GM23338 (cell line): ENCODE measurements around the gene H19. TPM values are rescaled to one million over a fixed set of nuclear protein-coding genes. Genes with fewer than 3 reads are reported as not detected.
A peak's percentile ranks its signal among the peaks of the same experiment; 100 is the strongest.

Experiments
- ATAC-seq: fragments of 200-7000 bp; cut with Tn5 transposase; 3 replicates; pipeline ENCODE4 v1.9.1; 2020
- DNase-seq: peaks from one replicate; pipeline ENCODE4 v3.0.0-alpha.2; 2015; ENCODE audit warnings: low spot score
- H2AFZ ChIP-seq: fragments of 200-600 bp; sonication (generic); 2 replicates; pipeline ENCODE4 v1.8.0; 2016; ENCODE audit warnings: antibody characterized with exemption, mild to moderate bottlenecking, moderate library complexity
- H3F3A ChIP-seq: fragments of 200-600 bp; sonication (generic); replicated peaks from 2 replicates; pipeline ENCODE4 v1.8.0; 2017; ENCODE audit warnings: antibody characterized with exemption, mixed run types, low read depth
- H3K27ac ChIP-seq: fragments of 200-600 bp; sonication (generic); 2 replicates; pipeline ENCODE4 v1.6.1; 2016; ENCODE audit warnings: low read depth
- H3K27me3 ChIP-seq: fragments of 200-600 bp; sonication (generic); 2 replicates; pipeline ENCODE4 v1.8.0; 2016; ENCODE audit warnings: mild to moderate bottlenecking, mixed run types, moderate library complexity; ENCODE audit not compliant: insufficient read depth
- H3K36me3 ChIP-seq: fragments of 200-600 bp; sonication (generic); 2 replicates; pipeline ENCODE4 v1.8.0; 2016; ENCODE audit warnings: mild to moderate bottlenecking; ENCODE audit not compliant: insufficient read depth
- H3K4me1 ChIP-seq: fragments of 200-600 bp; sonication (generic); 2 replicates; pipeline ENCODE4 v1.8.0; 2016; ENCODE audit warnings: mild to moderate bottlenecking, moderate library complexity; ENCODE audit not compliant: insufficient read depth
- H3K4me2 ChIP-seq: fragments of 200-600 bp; sonication (generic); 2 replicates; pipeline ENCODE4 v1.7.1; 2017; ENCODE audit warnings: mixed run types
- H3K4me3 ChIP-seq: fragments of 200-600 bp; sonication (generic); 2 replicates; pipeline ENCODE4 v1.6.1; 2016; ENCODE audit warnings: mixed run types
- H3K79me2 ChIP-seq: fragments of 200-600 bp; sonication (generic); replicated peaks from 2 replicates; pipeline ENCODE4 v1.8.0; 2017; ENCODE audit warnings: mild to moderate bottlenecking; ENCODE audit not compliant: insufficient read depth
- H3K9me2 ChIP-seq: fragments of 200-600 bp; sonication (generic); 2 replicates; pipeline ENCODE4 v1.8.0; 2017; ENCODE audit not compliant: insufficient read depth
- H4K20me1 ChIP-seq: fragments of 200-600 bp; sonication (generic); replicated peaks from 2 replicates; pipeline ENCODE4 v1.8.0; 2017; ENCODE audit warnings: mild to moderate bottlenecking; ENCODE audit not compliant: insufficient read depth
- H3K27ac Mint-ChIP-seq: 2 replicates; pipeline ENCODE4 v1.8.0; 2020; ENCODE audit warnings: inconsistent platforms, mild to moderate bottlenecking, moderate library complexity, mixed read lengths
- H3K27me3 Mint-ChIP-seq: 3 replicates; pipeline ENCODE4 v1.8.0; 2022; ENCODE audit warnings: low read depth, mild to moderate bottlenecking, moderate library complexity, mixed read lengths, inconsistent platforms; ENCODE audit not compliant: insufficient read depth, poor library complexity
- H3K36me3 Mint-ChIP-seq: 3 replicates; pipeline ENCODE4 v1.8.0; 2021; ENCODE audit warnings: low read depth, mild to moderate bottlenecking, inconsistent platforms, moderate library complexity, mixed read lengths
- H3K4me1 Mint-ChIP-seq: 3 replicates; pipeline ENCODE4 v1.8.0; 2020; ENCODE audit warnings: mild to moderate bottlenecking, inconsistent platforms, mixed read lengths
- H3K4me3 Mint-ChIP-seq: 3 replicates; pipeline ENCODE4 v1.8.0; 2021; ENCODE audit warnings: moderate library complexity, mild to moderate bottlenecking, inconsistent platforms, mixed read lengths
- H3K9me3 Mint-ChIP-seq: 3 replicates; pipeline ENCODE4 v1.8.0; 2020; ENCODE audit warnings: moderate library complexity, mild to moderate bottlenecking, inconsistent platforms, mixed read lengths
- CREB1 ChIP-seq: fragments of 250-450 bp; sonication (Bioruptor Pico); IDR thresholded peaks from 2 replicates; pipeline ENCODE4 v1.5.0; 2020; ENCODE audit warnings: low read depth, mild to moderate bottlenecking, moderate library complexity
- EZH2 ChIP-seq: fragments of 200-600 bp; sonication (generic); IDR thresholded peaks from one replicate; pipeline ENCODE4 v1.8.0; 2017; ENCODE audit warnings: antibody characterized with exemption, mild to moderate bottlenecking, low read depth; ENCODE audit not compliant: unreplicated experiment
- EZH2phosphoT487 ChIP-seq: fragments of 200-600 bp; sonication (generic); IDR thresholded peaks from one replicate; pipeline ENCODE4 v1.8.1; 2018; ENCODE audit warnings: antibody characterized with exemption; ENCODE audit not compliant: unreplicated experiment
- JUNB ChIP-seq: IDR thresholded peaks from one replicate; pipeline ENCODE4 v1.6.1; 2016; ENCODE audit warnings: antibody characterized with exemption; ENCODE audit not compliant: unreplicated experiment
- STAT1 ChIP-seq: IDR thresholded peaks from one replicate; pipeline ENCODE4 v1.6.1; 2016; ENCODE audit warnings: antibody characterized with exemption; ENCODE audit not compliant: unreplicated experiment
- polyA plus RNA-seq: library from polyadenylated mRNA; unstranded; fragments of >200 nt; fragmentation: Nextera tagmentation; extraction: Ambion mirVana; gene quantifications from 2 replicates; pipeline ENCODE4 v1.2.1, GENCODE V29; 2016
- total RNA-seq: library from RNA; depleted of rRNA; stranded (reverse); fragments of >200 nt; shearing (Covaris generic); gene quantifications from 2 replicates; pipeline ENCODE4 v1.2.3, GENCODE V29; 2014
- TF ChIP-seq, protein P1 (sequence below): fragments of 250-450 bp; sonication (Bioruptor Pico); IDR thresholded peaks from 2 replicates; pipeline ENCODE4 v1.5.0; 2020; ENCODE audit warnings: mild to moderate bottlenecking, moderate library complexity
- TF ChIP-seq, protein P2 (sequence below): IDR thresholded peaks from 2 replicates; pipeline ENCODE4 v1.6.1; 2016; ENCODE audit warnings: antibody characterized with exemption

The H19 gene
- total and polyA plus RNA-seq, 2 experiments from 2014 or later, result 0.76 to 0.86 TPM

- Mint-ChIP-seq H3K36me3 (no peaks in the 10 kb centered on the region), H3K4me3 (no peak overlapping the region), H3K4me1 (no peaks in the 10 kb centered on the region), H3K27ac (no peak overlapping the region), H3K27me3 (no peaks in the 10 kb centered on the region), H3K9me3 (no peaks in the 10 kb centered on the region)
- no peaks in the 10 kb centered on the region for H3K27me3 ChIP-seq
- DNase-seq (no peak), ATAC-seq (peak; percentile 50)
- no peak overlapping the region for H3K27ac ChIP-seq
- no peak overlapping the region for H2AFZ ChIP-seq
- no peaks in the 10 kb centered on the region for H3K4me1 ChIP-seq
- no peaks in the 10 kb centered on the region for H3K79me2 ChIP-seq
- no peaks in the 10 kb centered on the region for H3K9me2 ChIP-seq
- no peak overlapping the region for H3K4me2 ChIP-seq
- H3K36me3 ChIP-seq, result no peaks in the 10 kb centered on the region
- H3F3A ChIP-seq, result no peaks in the 10 kb centered on the region
- H4K20me1 ChIP-seq, result no peaks in the 10 kb centered on the region
- no peak for TF ChIP-seq CREB1 (CRISPR knock-in tag)
- TF ChIP-seq STAT1, result no peak
- no peak for TF ChIP-seq EZH2
- TF ChIP-seq, protein P1, sequence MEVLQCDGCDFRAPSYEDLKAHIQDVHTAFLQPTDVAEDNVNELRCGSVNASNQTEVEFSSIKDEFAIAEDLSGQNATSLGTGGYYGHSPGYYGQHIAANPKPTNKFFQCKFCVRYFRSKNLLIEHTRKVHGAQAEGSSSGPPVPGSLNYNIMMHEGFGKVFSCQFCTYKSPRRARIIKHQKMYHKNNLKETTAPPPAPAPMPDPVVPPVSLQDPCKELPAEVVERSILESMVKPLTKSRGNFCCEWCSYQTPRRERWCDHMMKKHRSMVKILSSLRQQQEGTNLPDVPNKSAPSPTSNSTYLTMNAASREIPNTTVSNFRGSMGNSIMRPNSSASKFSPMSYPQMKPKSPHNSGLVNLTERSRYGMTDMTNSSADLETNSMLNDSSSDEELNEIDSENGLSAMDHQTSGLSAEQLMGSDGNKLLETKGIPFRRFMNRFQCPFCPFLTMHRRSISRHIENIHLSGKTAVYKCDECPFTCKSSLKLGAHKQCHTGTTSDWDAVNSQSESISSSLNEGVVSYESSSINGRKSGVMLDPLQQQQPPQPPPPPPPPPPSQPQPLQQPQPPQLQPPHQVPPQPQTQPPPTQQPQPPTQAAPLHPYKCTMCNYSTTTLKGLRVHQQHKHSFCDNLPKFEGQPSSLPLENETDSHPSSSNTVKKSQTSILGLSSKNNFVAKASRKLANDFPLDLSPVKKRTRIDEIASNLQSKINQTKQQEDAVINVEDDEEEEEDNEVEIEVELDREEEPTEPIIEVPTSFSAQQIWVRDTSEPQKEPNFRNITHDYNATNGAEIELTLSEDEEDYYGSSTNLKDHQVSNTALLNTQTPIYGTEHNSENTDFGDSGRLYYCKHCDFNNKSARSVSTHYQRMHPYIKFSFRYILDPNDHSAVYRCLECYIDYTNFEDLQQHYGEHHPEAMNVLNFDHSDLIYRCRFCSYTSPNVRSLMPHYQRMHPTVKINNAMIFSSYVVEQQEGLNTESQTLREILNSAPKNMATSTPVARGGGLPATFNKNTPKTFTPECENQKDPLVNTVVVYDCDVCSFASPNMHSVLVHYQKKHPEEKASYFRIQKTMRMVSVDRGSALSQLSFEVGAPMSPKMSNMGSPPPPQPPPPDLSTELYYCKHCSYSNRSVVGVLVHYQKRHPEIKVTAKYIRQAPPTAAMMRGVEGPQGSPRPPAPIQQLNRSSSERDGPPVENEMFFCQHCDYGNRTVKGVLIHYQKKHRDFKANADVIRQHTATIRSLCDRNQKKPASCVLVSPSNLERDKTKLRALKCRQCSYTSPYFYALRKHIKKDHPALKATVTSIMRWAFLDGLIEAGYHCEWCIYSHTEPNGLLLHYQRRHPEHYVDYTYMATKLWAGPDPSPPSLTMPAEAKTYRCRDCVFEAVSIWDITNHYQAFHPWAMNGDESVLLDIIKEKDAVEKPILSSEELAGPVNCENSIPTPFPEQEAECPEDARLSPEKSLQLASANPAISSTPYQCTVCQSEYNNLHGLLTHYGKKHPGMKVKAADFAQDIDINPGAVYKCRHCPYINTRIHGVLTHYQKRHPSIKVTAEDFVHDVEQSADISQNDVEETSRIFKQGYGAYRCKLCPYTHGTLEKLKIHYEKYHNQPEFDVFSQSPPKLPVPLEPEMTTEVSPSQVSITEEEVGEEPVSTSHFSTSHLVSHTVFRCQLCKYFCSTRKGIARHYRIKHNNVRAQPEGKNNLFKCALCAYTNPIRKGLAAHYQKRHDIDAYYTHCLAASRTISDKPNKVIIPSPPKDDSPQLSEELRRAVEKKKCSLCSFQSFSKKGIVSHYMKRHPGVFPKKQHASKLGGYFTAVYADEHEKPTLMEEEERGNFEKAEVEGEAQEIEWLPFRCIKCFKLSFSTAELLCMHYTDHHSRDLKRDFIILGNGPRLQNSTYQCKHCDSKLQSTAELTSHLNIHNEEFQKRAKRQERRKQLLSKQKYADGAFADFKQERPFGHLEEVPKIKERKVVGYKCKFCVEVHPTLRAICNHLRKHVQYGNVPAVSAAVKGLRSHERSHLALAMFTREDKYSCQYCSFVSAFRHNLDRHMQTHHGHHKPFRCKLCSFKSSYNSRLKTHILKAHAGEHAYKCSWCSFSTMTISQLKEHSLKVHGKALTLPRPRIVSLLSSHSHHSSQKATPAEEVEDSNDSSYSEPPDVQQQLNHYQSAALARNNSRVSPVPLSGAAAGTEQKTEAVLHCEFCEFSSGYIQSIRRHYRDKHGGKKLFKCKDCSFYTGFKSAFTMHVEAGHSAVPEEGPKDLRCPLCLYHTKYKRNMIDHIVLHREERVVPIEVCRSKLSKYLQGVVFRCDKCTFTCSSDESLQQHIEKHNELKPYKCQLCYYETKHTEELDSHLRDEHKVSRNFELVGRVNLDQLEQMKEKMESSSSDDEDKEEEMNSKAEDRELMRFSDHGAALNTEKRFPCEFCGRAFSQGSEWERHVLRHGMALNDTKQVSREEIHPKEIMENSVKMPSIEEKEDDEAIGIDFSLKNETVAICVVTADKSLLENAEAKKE (CRISPR knock-in tag), result no peak
- H3K4me3 ChIP-seq, result no peak overlapping the region
Observed at GRCh38 chr11:1982873-1983600, 14.6 kb downstream of the H19 start.

GRCh38 chr11:1979607-1980006 is 18.0 kb downstream of the H19 start:
- no peaks in the 10 kb centered on the region for H3K9me2 ChIP-seq
- no peaks in the 10 kb centered on the region for H3K4me1 ChIP-seq
- H3K4me3 ChIP-seq, result no peak overlapping the region
- no peaks in the 10 kb centered on the region for H3K36me3 Mint-ChIP-seq
- H3K4me1 Mint-ChIP-seq, result no peaks in the 10 kb centered on the region
- H3F3A ChIP-seq, result no peaks in the 10 kb centered on the region
- H3K79me2 ChIP-seq, result no peaks in the 10 kb centered on the region
- H2AFZ ChIP-seq, result no peak overlapping the region
- H3K27ac Mint-ChIP-seq, result no peak overlapping the region
- H3K4me2 ChIP-seq, result no peak overlapping the region
- no peaks in the 10 kb centered on the region for H4K20me1 ChIP-seq
- ATAC-seq (no peak), DNase-seq (no peak)
- no peaks in the 10 kb centered on the region for H3K27me3 Mint-ChIP-seq
- no peaks in the 10 kb centered on the region for H3K27me3 ChIP-seq
- TF ChIP-seq STAT1, result no peak
- TF ChIP-seq, protein P2, sequence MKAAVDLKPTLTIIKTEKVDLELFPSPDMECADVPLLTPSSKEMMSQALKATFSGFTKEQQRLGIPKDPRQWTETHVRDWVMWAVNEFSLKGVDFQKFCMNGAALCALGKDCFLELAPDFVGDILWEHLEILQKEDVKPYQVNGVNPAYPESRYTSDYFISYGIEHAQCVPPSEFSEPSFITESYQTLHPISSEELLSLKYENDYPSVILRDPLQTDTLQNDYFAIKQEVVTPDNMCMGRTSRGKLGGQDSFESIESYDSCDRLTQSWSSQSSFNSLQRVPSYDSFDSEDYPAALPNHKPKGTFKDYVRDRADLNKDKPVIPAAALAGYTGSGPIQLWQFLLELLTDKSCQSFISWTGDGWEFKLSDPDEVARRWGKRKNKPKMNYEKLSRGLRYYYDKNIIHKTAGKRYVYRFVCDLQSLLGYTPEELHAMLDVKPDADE, result no peak
- TF ChIP-seq EZH2, result no peak
- no peak for TF ChIP-seq EZH2phosphoT487
- no peak for TF ChIP-seq CREB1 (CRISPR knock-in tag)
- no peak for TF ChIP-seq JUNB
- no peaks in the 10 kb centered on the region for H3K9me3 Mint-ChIP-seq
- H3K36me3 ChIP-seq, result no peaks in the 10 kb centered on the region
- H3K4me3 Mint-ChIP-seq, result no peak overlapping the region
- H3K27ac ChIP-seq, result no peak overlapping the region
